ENCODE results near the gene ZBTB43. TPM values are rescaled to one million over a fixed set of nuclear protein-coding genes. Genes with fewer than 3 reads are reported as not detected.

The ZBTB43 gene
- total RNA-seq, 1 donor from 2014 or later, result 7.3 TPM

- DNase-seq (ENCODE audit: low read depth in 2 of 2), result peak; percentile 63 to 72
These were observed 80.3 kb downstream of the ZBTB43 start for GRCh38 chr9:126885131-126885641.

GRCh38 chr9:126886034-126886822, 81.4 kb downstream of the ZBTB43 start:
- DNase-seq (ENCODE audit: low read depth in 2 of 2), result no peak

GRCh38 chr9:126886897-126887296, 82.1 kb downstream of the ZBTB43 start:
- no peak for DNase-seq (ENCODE audit: low read depth in 2 of 2)

Other genes starting within 250 kb of the ZBTB43 start
- not detected in 2 replicates for gene LMX1B, start 191.1 kb upstream of the ZBTB43 start, total RNA-seq
- 6.8 and 9.1 TPM in 2 replicates for gene ZBTB34, start 55.6 kb downstream of the ZBTB43 start, total RNA-seq
- gene RALGPS1, start 109.7 kb downstream of the ZBTB43 start, total RNA-seq, result 2.0 and 2.4 TPM in 2 replicates